SKM-1 (cell line): ENCODE data around the gene EEFSEC.

Experiments
- DNase-seq: peaks from one replicate; lab custom pipeline; 2025; ENCODE audit not compliant: unreplicated experiment; lab: John Stamatoyannopoulos, UW

EEFSEC gene

GRCh38 chr3:128215800-128216495 lies 62.7 kb downstream of the EEFSEC start:
- DNase-seq, result no peak

- DNase-seq, result no peak
Observed at GRCh38 chr3:128217702-128218547, 64.6 kb downstream of the EEFSEC start.

- no peak for DNase-seq
Observed at GRCh38 chr3:128218548-128219257, 65.4 kb downstream of the EEFSEC start.

- no peak for DNase-seq
Observed at GRCh38 chr3:128221328-128221727, 68.0 kb downstream of the EEFSEC start.

- no peak for DNase-seq
Observed at GRCh38 chr3:128222796-128223385, 69.6 kb downstream of the EEFSEC start.

GRCh38 chr3:128226186-128226725 lies 73.0 kb downstream of the EEFSEC start:
- DNase-seq, result no peak

GRCh38 chr3:128226795-128227395 lies 73.6 kb downstream of the EEFSEC start:
- no peak for DNase-seq

GRCh38 chr3:128227507-128227906 lies 74.2 kb downstream of the EEFSEC start:
- DNase-seq, result no peak

GRCh38 chr3:128228366-128228910 lies 75.2 kb downstream of the EEFSEC start:
- no peak for DNase-seq

- no peak for DNase-seq
Observed at GRCh38 chr3:128229106-128229857, 76.0 kb downstream of the EEFSEC start.

GRCh38 chr3:128231606-128232005 lies 78.3 kb downstream of the EEFSEC start:
- no peak for DNase-seq

- DNase-seq, result no peak
Observed at GRCh38 chr3:128232376-128233178, 79.3 kb downstream of the EEFSEC start.

- DNase-seq, result no peak
Observed at GRCh38 chr3:128235207-128235926, 82.1 kb downstream of the EEFSEC start.

- DNase-seq, result peak; percentile 20
Observed at GRCh38 chr3:128236657-128237056, 83.4 kb downstream of the EEFSEC start.

GRCh38 chr3:128237348-128238183 lies 84.3 kb downstream of the EEFSEC start:
- DNase-seq, result no peak

- DNase-seq, result no peak
Observed at GRCh38 chr3:128238184-128238489, 84.9 kb downstream of the EEFSEC start.

GRCh38 chr3:128239304-128239703 lies 86.0 kb downstream of the EEFSEC start:
- no peak for DNase-seq
